ENCODE measurements around the gene FNIP1.
A peak's percentile ranks its signal among the peaks of the same experiment; 100 is the strongest.
"Not testable (repeated sequence)": the region's sequence is repeated elsewhere in the genome, so short reads cannot be mapped to it uniquely, and the experiment has no call there.

Gene FNIP1

GRCh38 chr5:131796793-131797693, at the start of gene FNIP1:
FNIP1 (minus strand) TSS chr5:131797017; CDS start chr5:131796921, 96 bp downstream.
- DNase-seq (peak; percentile 98), ATAC-seq (replicated peaks) (peak; percentile 93 to 96)
- no peaks in the 10 kb centered on the region for H3K27me3 Mint-ChIP-seq
- H3K9me3 Mint-ChIP-seq = no peaks in the 10 kb centered on the region
- peaks cover 8 to 30% of the 10 kb centered on the region in 2 donors for H3K4me1 Mint-ChIP-seq
- H3K36me3 Mint-ChIP-seq = peaks cover 10% of the 10 kb centered on the region in 2 donors
- H3K4me3 Mint-ChIP-seq = peak within 1 kb of the TSS; percentile 97 to 99
- peak within 1 kb of the TSS; percentile 97 for H3K27ac Mint-ChIP-seq

GRCh38 chr5:131846536-131846935, 49.7 kb upstream of the FNIP1 start:
- H3K9me3 Mint-ChIP-seq = peaks cover 38% of the 10 kb centered on the region in 2 donors
- no peak for ATAC-seq (replicated peaks)
- no peak overlapping the region for H3K27ac Mint-ChIP-seq
- H3K36me3 Mint-ChIP-seq = peaks cover 4 to 7% of the 10 kb centered on the region in 2 donors
- peaks cover 7 to 14% of the 10 kb centered on the region in 2 donors for H3K27me3 Mint-ChIP-seq
- no peaks in the 10 kb centered on the region for H3K4me1 Mint-ChIP-seq
- no peak overlapping the region for H3K4me3 Mint-ChIP-seq
- no peak for DNase-seq

- H3K27ac Mint-ChIP-seq = no peak overlapping the region
- ATAC-seq (replicated peaks) (no peak), DNase-seq (no peak)
- peaks cover 10 to 14% of the 10 kb centered on the region in 2 donors for H3K27me3 Mint-ChIP-seq
- H3K4me1 Mint-ChIP-seq = no peaks in the 10 kb centered on the region
- peaks cover 38 to 39% of the 10 kb centered on the region in 2 donors for H3K9me3 Mint-ChIP-seq
- H3K36me3 Mint-ChIP-seq = peaks cover 4 to 7% of the 10 kb centered on the region in 2 donors
- no peak overlapping the region for H3K4me3 Mint-ChIP-seq
These were observed 49.0 kb upstream of the FNIP1 start for GRCh38 chr5:131845828-131846227.

GRCh38 chr5:131842971-131843370, 46.2 kb upstream of the FNIP1 start:
- not testable (repeated sequence) for H3K4me3 Mint-ChIP-seq; H3K4me1 Mint-ChIP-seq; H3K27ac Mint-ChIP-seq; DNase-seq; ATAC-seq (replicated peaks); H3K36me3 Mint-ChIP-seq
- Mint-ChIP-seq H3K27me3 (peaks cover 27 to 29% of the 10 kb centered on the region in 2 donors), H3K9me3 (peaks cover 40 to 46% of the 10 kb centered on the region in 2 donors)

- not testable (repeated sequence) for DNase-seq
These were observed 35.9 kb upstream of the FNIP1 start for GRCh38 chr5:131832702-131833101.

GRCh38 chr5:131825404-131826013, 28.7 kb upstream of the FNIP1 start:
- Mint-ChIP-seq H3K4me1 (peaks cover 0 to 8% of the 10 kb centered on the region in 2 donors), H3K36me3 (no peaks in the 10 kb centered on the region), H3K9me3 (peaks cover 0 to 6% of the 10 kb centered on the region in 2 donors), H3K4me3 (no peak overlapping the region), H3K27me3 (peaks cover 0 to 8% of the 10 kb centered on the region in 2 donors), H3K27ac (no peak overlapping the region)
- no peak for DNase-seq
- no peak for ATAC-seq (replicated peaks)

More at GRCh38 chr5:131832702-131833101, 35.9 kb upstream of the FNIP1 start:
- H3K36me3 Mint-ChIP-seq; ATAC-seq (replicated peaks); H3K27me3 Mint-ChIP-seq; H3K4me1 Mint-ChIP-seq; H3K27ac Mint-ChIP-seq; H3K4me3 Mint-ChIP-seq: not testable (repeated sequence)
- peaks cover 5 to 14% of the 10 kb centered on the region in 2 donors for H3K9me3 Mint-ChIP-seq

- peaks cover 0 to 8% of the 10 kb centered on the region in 2 donors for H3K4me1 Mint-ChIP-seq
- no peak for ATAC-seq (replicated peaks)
- no peak overlapping the region for H3K27ac Mint-ChIP-seq
- H3K9me3 Mint-ChIP-seq = peaks cover 0 to 6% of the 10 kb centered on the region in 2 donors
- peaks cover 0 to 8% of the 10 kb centered on the region in 2 donors for H3K27me3 Mint-ChIP-seq
- H3K36me3 Mint-ChIP-seq = no peaks in the 10 kb centered on the region
- H3K4me3 Mint-ChIP-seq = no peak overlapping the region
- no peak for DNase-seq
These were observed 27.8 kb upstream of the FNIP1 start for GRCh38 chr5:131824631-131825030.

GRCh38 chr5:131821221-131821620, 24.4 kb upstream of the FNIP1 start:
- H3K27ac Mint-ChIP-seq = no peak overlapping the region
- no peak overlapping the region for H3K4me3 Mint-ChIP-seq
- H3K36me3 Mint-ChIP-seq = no peaks in the 10 kb centered on the region
- no peak for DNase-seq
- H3K4me1 Mint-ChIP-seq = peaks cover 4 to 20% of the 10 kb centered on the region in 2 donors
- H3K27me3 Mint-ChIP-seq = peaks cover 0 to 8% of the 10 kb centered on the region in 2 donors
- no peaks in the 10 kb centered on the region for H3K9me3 Mint-ChIP-seq
- ATAC-seq (replicated peaks) = no peak

GRCh38 chr5:131818001-131818724, 21.3 kb upstream of the FNIP1 start:
- peaks cover 0 to 5% of the 10 kb centered on the region in 2 donors for H3K27me3 Mint-ChIP-seq
- DNase-seq (no peak), ATAC-seq (replicated peaks) (no peak)
- H3K36me3 Mint-ChIP-seq = no peaks in the 10 kb centered on the region
- H3K27ac Mint-ChIP-seq = no peak overlapping the region
- H3K4me1 Mint-ChIP-seq = peaks cover 4 to 20% of the 10 kb centered on the region in 2 donors
- H3K9me3 Mint-ChIP-seq = no peaks in the 10 kb centered on the region
- H3K4me3 Mint-ChIP-seq = no peak overlapping the region

GRCh38 chr5:131814990-131815389, 18.2 kb upstream of the FNIP1 start:
- Mint-ChIP-seq H3K9me3 (no peaks in the 10 kb centered on the region), H3K36me3 (no peaks in the 10 kb centered on the region), H3K27ac (no peak overlapping the region), H3K27me3 (no peaks in the 10 kb centered on the region), H3K4me3 (no peak overlapping the region), H3K4me1 (peaks cover 10 to 20% of the 10 kb centered on the region in 2 donors)
- ATAC-seq (replicated peaks) (no peak), DNase-seq (no peak)

GRCh38 chr5:131812371-131813160, 15.7 kb upstream of the FNIP1 start:
- Mint-ChIP-seq H3K27me3 (peaks cover 0 to 4% of the 10 kb centered on the region in 2 donors), H3K4me3 (no peak overlapping the region), H3K27ac (no peak overlapping the region), H3K9me3 (no peaks in the 10 kb centered on the region), H3K4me1 (peaks cover 5 to 9% of the 10 kb centered on the region in 2 donors), H3K36me3 (no peaks in the 10 kb centered on the region)
- DNase-seq = no peak
- peak in 1 of 2 donors; percentile 20 for ATAC-seq (replicated peaks)

- Mint-ChIP-seq H3K36me3 (no peaks in the 10 kb centered on the region), H3K4me1 (peaks cover 5 to 9% of the 10 kb centered on the region in 2 donors), H3K4me3 (peak overlapping the region in 1 of 2 donors; percentile 21), H3K9me3 (no peaks in the 10 kb centered on the region), H3K27me3 (peaks cover 0 to 4% of the 10 kb centered on the region in 2 donors), H3K27ac (no peak overlapping the region)
- DNase-seq = no peak
- peak; percentile 75 to 78 for ATAC-seq (replicated peaks)
These were observed 13.9 kb upstream of the FNIP1 start for GRCh38 chr5:131810510-131811249.
